Choroid plexus epithelial cell (primary cell): Measurements from ENCODE around the gene XXYLT1.
"Not testable (repeated sequence)": the region's sequence is repeated elsewhere in the genome, so short reads cannot be mapped to it uniquely, and the experiment has no call there.

Experiments used
- DNase-seq: peaks from one replicate; pipeline ENCODE4 v3.0.0-alpha.2; 2010; ENCODE audit warnings: low read depth
- H3K4me3 ChIP-seq: 2 replicates; pipeline ENCODE4 v1.5.1; 2011; ENCODE audit warnings: low read depth, mild to moderate bottlenecking, control low read depth, low read length, moderate library complexity
- TF ChIP-seq, protein P1 (sequence below): conservative IDR thresholded peaks from 2 replicates; pipeline ENCODE4 v1.5.1; 2011; ENCODE audit warnings: low read depth, mild to moderate bottlenecking, control low read depth, inconsistent platforms, low read length, moderate library complexity

XXYLT1 gene

DNA sequence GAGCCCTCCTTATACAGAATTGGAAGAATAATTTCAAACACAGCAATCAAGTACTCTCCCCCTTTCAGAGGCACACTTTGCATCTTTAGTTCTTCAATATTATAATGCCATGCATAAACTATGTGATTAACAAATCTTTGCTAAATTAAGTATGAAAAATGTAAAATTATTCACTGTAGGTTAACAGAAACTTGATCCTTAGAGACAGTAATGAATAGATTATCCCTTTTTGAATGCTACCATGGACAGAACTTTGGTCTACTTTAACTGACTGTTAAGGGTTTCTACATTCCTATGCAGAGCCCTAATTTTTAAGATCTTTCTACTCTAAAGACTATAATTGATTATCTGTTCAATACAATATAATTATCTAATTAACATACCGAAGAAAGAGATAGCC is 25.7 kb upstream of the XXYLT1 start:
- no peak for DNase-seq
- TF ChIP-seq, protein P1, sequence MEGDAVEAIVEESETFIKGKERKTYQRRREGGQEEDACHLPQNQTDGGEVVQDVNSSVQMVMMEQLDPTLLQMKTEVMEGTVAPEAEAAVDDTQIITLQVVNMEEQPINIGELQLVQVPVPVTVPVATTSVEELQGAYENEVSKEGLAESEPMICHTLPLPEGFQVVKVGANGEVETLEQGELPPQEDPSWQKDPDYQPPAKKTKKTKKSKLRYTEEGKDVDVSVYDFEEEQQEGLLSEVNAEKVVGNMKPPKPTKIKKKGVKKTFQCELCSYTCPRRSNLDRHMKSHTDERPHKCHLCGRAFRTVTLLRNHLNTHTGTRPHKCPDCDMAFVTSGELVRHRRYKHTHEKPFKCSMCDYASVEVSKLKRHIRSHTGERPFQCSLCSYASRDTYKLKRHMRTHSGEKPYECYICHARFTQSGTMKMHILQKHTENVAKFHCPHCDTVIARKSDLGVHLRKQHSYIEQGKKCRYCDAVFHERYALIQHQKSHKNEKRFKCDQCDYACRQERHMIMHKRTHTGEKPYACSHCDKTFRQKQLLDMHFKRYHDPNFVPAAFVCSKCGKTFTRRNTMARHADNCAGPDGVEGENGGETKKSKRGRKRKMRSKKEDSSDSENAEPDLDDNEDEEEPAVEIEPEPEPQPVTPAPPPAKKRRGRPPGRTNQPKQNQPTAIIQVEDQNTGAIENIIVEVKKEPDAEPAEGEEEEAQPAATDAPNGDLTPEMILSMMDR = no peak
- no peak overlapping the region for H3K4me3 ChIP-seq

DNA sequence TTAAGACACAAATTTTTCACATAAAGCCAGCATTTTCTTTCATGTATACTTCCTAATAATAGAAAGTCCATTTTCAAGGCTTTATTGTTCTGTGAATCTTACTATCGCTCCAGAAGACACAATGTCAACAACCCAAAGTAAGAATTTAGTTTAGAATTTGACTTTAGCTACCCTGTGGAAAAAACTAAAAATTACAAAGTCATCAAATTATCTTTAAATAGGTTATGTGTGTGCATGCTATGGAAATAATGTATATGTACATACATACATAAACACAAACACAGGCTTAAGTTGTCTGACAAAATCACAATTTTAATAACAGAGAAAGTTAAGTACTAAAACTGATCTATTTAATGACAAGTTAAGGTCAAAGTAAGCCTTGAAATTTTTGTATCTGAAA is 20.2 kb upstream of the XXYLT1 start:
- DNase-seq = no peak
- no peak overlapping the region for H3K4me3 ChIP-seq
- TF ChIP-seq, protein P1 = no peak

DNA sequence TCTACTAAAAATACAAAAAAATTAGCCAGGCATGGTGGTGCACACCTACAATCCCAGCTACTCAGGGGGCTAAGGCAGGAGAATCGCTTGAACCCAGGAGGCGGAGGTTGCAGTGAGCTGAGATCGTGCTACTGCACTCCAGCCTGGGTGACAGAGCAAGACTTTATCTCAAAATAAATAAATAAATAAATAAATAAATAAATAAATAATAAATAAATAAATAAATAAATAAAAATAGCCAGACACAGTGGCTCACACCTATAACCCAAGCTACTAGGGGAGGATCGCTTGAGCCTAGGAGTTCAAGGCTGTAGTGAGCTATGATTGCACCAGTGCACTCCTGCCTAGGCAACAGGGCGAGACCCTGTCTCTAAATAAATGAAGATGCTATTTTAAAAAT is 19.7 kb upstream of the XXYLT1 start:
- H3K4me3 ChIP-seq, DNase-seq: not testable (repeated sequence)

DNA sequence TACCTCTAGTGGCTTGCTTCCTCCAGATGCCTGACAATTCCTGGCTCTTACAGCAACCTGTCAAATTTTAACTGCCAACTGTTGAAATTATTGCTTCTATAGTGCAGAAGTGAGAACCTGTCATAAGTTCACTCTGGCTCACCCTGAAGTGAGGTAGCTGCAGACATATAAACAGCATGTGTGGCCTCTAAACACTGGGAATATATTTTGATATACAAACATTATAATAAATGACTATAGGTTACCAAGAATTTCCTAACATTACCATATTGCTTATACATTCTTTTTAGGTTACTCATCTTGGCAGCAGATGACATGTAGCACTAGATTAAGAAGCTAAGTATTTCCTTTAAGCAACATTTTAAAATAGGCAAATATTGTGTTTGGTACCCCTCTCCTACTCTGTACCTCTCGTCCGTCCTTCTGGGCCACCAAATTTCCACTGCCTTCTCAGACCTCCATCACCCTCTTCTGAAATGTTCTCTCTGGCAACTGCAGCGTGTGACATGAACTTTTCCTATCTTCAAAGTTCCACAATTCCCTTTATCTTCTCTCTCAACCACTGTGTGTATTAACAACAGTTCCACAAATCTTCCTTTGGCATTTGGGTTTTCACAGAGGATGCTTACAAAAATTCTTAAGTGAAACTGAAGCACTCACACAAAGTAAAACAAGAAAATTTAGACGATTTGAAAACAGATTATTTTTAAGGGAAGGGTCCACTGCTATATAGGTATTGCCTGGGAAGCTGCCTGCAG is 15.3 kb upstream of the XXYLT1 start:
- TF ChIP-seq, protein P1 = no peak
- DNase-seq = peak; percentile 67
- H3K4me3 ChIP-seq = no peak overlapping the region

DNA sequence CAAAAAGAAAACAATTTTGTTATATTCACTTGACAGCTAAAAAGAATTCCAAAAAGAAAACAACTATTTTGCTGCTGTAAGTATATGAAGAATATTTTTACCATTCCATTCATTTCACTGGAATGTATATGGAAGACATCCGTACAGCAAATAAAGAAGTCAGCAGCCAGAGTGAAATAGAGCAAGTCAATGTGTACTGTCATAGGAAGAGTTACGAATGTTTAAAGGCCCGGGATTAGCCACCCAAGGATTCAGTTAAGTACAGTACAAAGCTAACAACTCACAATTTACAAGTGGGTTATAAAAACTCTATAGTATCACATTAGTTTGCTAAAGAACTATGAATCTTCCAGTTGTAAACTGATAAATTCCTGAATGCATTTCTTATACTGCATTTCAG is 14.4 kb upstream of the XXYLT1 start:
- no peak for DNase-seq
- TF ChIP-seq, protein P1 = no peak
- no peak overlapping the region for H3K4me3 ChIP-seq

DNA sequence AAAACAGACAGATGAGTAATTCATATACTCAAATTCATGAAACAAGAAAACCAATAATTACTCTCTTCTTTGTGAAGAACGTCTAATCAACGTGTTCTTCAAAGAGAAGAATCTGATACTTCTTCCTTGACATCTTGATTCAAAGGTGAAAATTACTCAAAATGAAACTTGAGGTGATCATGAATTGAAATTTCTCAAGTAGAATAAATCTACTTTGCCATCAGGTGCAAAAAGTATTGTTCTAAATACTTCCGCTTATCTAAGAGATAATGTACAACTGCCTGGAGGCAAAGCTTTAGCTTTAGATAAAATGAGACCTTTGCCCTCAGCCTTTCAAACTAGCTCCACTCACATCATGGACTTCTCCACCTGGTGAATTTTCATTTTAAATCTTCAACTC is 13.9 kb upstream of the XXYLT1 start:
- H3K4me3 ChIP-seq = no peak overlapping the region
- TF ChIP-seq, protein P1 = no peak
- DNase-seq = no peak

DNA sequence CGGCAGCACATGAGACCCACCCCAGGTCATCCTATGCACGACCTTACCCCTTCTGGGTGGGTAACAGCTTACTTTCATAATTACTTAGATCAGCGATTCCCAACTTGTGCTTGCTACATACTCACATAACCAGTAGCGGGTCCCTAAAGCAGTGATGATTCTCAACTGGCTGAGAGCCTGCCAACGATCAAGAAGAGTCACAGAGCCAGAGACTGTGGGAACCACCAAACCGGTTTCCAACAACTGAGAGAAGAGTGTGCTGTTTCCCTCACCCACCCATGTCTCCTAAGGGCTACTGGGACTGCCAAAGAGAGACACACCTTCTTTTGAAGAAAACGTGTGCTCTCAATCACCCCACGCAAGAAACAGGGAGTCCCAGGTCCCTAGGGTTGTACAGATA is 12.0 kb upstream of the XXYLT1 start:
- no peak for DNase-seq
- TF ChIP-seq, protein P1 = no peak
- H3K4me3 ChIP-seq = no peak overlapping the region
